Measurements from ENCODE around the gene SLMAP.

The SLMAP gene

GRCh38 chr3:57972531-57973111, 216.5 kb downstream of the SLMAP start:
- DNase-seq = no peak

- no peak for DNase-seq
These were observed 217.8 kb downstream of the SLMAP start for GRCh38 chr3:57973715-57974477.

- DNase-seq = no peak
These were observed 218.8 kb downstream of the SLMAP start for GRCh38 chr3:57974796-57975388.

- no peak for DNase-seq
These were observed 221.7 kb downstream of the SLMAP start for GRCh38 chr3:57977818-57978235.

- DNase-seq = no peak
These were observed 222.2 kb downstream of the SLMAP start for GRCh38 chr3:57978316-57978715.

Measured in activated CD4-positive, alpha-beta T cell treated with anti-CD3 and anti-CD28 coated beads, Interleukin-10, Interleukin-2, amounts not matched to agents 100 ng/mL and 50 ng/mL, durations not matched to agents 16 hours and 8 hours (primary cell).